ENCODE data around the gene SMARCA5. TPM values are rescaled to one million over a fixed set of nuclear protein-coding genes. Genes with fewer than 3 reads are reported as not detected.

SMARCA5 gene
- total RNA-seq, 1 experiment from 2014 or later = 107 TPM

DNA sequence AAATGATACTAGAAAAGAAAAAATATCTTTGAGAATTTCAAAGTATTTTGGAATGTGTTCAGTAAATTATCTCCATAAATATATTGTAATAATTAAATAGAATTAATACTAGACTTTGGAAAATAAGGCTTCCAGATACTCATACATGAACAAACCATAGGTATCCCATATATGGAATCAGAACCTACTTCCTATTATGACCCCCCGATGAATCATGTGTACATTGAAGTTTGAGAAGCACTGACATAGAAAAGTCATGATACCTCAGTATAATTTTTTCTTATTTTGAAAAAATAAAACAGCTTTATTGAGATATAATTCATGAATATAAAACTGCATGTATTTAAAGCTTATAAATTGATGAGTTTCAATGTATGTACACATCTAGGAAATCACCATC is 27.2 kb upstream of the SMARCA5 start:
- Histone ChIP-seq H3K14ac (ENCODE audit: insufficient read depth, low read length) (no peak overlapping the region), H4K8ac (replicated peaks; ENCODE audit: insufficient read length, low read depth, low read length) (no peak overlapping the region), H2BK5ac (ENCODE audit: insufficient read length, low read length) (no peak overlapping the region), H2AK5ac (ENCODE audit: insufficient read length, low read length) (no peak overlapping the region), H3K23ac (ENCODE audit: insufficient read length, low read depth, low read length) (no peak overlapping the region), H3K27me3 (ENCODE audit: insufficient read depth, low read length) (no peaks in the 10 kb centered on the region), H3K56ac (ENCODE audit: insufficient read length, low read depth, low read length) (no peak overlapping the region), H3K9me3 (ENCODE audit: control insufficient read depth, low read depth, low read length) (no peaks in the 10 kb centered on the region), H3K4me2 (ENCODE audit: insufficient read depth, insufficient read length, low read length) (no peak overlapping the region), H4K20me1 (ENCODE audit: control insufficient read depth, insufficient read depth, insufficient read length) (no peaks in the 10 kb centered on the region), H4K5ac (ENCODE audit: insufficient read length, low read depth, low read length) (no peak overlapping the region), H2BK120ac (ENCODE audit: low read depth, low read length, poor library complexity, severe bottlenecking) (no peak overlapping the region), H2AFZ (ENCODE audit: low read length) (no peak overlapping the region), H3K9ac (ENCODE audit: extremely low read depth, insufficient read length, low read length) (no peak overlapping the region), H3K18ac (ENCODE audit: insufficient read length, low read depth, low read length) (no peak overlapping the region), H4K91ac (ENCODE audit: insufficient read length, low read depth, low read length) (no peak overlapping the region), H3K79me2 (ENCODE audit: insufficient read depth, low read length) (no peaks in the 10 kb centered on the region), H2BK12ac (ENCODE audit: insufficient read length, low read depth, low read length) (no peak overlapping the region), H3K4me1 (ENCODE audit: insufficient read depth, low read length) (no peaks in the 10 kb centered on the region), H3K4ac (ENCODE audit: low read depth, low read length) (no peak overlapping the region), H3T11ph (ENCODE audit: low read length) (no peak overlapping the region), H3K27ac (ENCODE audit: insufficient read length, low read depth, low read length) (no peak overlapping the region), H2BK20ac (ENCODE audit: low read depth, low read length, poor library complexity, severe bottlenecking) (no peak overlapping the region), H2BK15ac (ENCODE audit: low read depth, low read length) (no peak overlapping the region), H3K23me2 (ENCODE audit: insufficient read length, low read depth, low read length, poor library complexity, severe bottlenecking) (no peaks in the 10 kb centered on the region), H3K79me1 (ENCODE audit: insufficient read depth, low read depth, low read length, poor library complexity, severe bottlenecking) (no peaks in the 10 kb centered on the region)
- Mint-ChIP-seq H3K4me1 (no peaks in the 10 kb centered on the region), H3K27ac (no peak overlapping the region), H3K27me3 (ENCODE audit: low read depth) (no peaks in the 10 kb centered on the region), H3K9me3 (no peaks in the 10 kb centered on the region), H3K4me3 (no peak overlapping the region), H3K36me3 (ENCODE audit: insufficient read depth in 1 of 3, low read depth in 3 of 3) (no peaks in the 10 kb centered on the region)
- no CpG with 5 or more reads among the region's 1 CpG for whole genome bisulfite sequencing (ENCODE audit: extremely low coverage, insufficient read length, low lambda C conversion rate)
- no peak for DNase-seq
- TF ChIP-seq, protein P1, sequence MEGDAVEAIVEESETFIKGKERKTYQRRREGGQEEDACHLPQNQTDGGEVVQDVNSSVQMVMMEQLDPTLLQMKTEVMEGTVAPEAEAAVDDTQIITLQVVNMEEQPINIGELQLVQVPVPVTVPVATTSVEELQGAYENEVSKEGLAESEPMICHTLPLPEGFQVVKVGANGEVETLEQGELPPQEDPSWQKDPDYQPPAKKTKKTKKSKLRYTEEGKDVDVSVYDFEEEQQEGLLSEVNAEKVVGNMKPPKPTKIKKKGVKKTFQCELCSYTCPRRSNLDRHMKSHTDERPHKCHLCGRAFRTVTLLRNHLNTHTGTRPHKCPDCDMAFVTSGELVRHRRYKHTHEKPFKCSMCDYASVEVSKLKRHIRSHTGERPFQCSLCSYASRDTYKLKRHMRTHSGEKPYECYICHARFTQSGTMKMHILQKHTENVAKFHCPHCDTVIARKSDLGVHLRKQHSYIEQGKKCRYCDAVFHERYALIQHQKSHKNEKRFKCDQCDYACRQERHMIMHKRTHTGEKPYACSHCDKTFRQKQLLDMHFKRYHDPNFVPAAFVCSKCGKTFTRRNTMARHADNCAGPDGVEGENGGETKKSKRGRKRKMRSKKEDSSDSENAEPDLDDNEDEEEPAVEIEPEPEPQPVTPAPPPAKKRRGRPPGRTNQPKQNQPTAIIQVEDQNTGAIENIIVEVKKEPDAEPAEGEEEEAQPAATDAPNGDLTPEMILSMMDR (conservative IDR thresholded peaks at IDR 0.05) = no peak

Data from H9 (cell line).